H9 (cell line): Measurements from ENCODE around the gene HBP1. TPM values are rescaled to one million over a fixed set of nuclear protein-coding genes. Genes with fewer than 3 reads are reported as not detected.

Source experiments
- DNase-seq: peaks from one replicate; pipeline ENCODE4 v3.0.0-alpha.2; 2017
- H2AFZ ChIP-seq: one replicate; pipeline ENCODE4 v1.6.1; 2013; ENCODE audit warnings: mild to moderate bottlenecking, low read length, control low read depth, moderate library complexity
- H2AK5ac ChIP-seq: 2 replicates; pipeline ENCODE4 v1.6.1; 2013; ENCODE audit warnings: low read length, control low read depth, mixed read lengths; ENCODE audit not compliant: insufficient read length
- H2BK120ac ChIP-seq: one replicate; pipeline ENCODE4 v1.6.1; 2013; ENCODE audit warnings: low read depth, mild to moderate bottlenecking, low read length, control low read depth, inconsistent platforms; ENCODE audit not compliant: poor library complexity, severe bottlenecking
- H2BK12ac ChIP-seq: 2 replicates; pipeline ENCODE4 v1.6.1; 2013; ENCODE audit warnings: low read length, control low read depth, mixed read lengths, low read depth; ENCODE audit not compliant: insufficient read length
- H2BK15ac ChIP-seq: 2 replicates; pipeline ENCODE4 v1.6.1; 2013; ENCODE audit warnings: low read depth, low read length, control low read depth
- H2BK20ac ChIP-seq: one replicate; pipeline ENCODE4 v1.6.1; 2013; ENCODE audit warnings: low read depth, mild to moderate bottlenecking, low read length, control low read depth, inconsistent platforms; ENCODE audit not compliant: poor library complexity, severe bottlenecking
- H2BK5ac ChIP-seq: 2 replicates; pipeline ENCODE4 v1.6.1; 2013; ENCODE audit warnings: low read length, control low read depth, mixed read lengths; ENCODE audit not compliant: insufficient read length
- H3K14ac ChIP-seq: 2 replicates; pipeline ENCODE4 v1.6.1; 2013; ENCODE audit warnings: low read length, control low read depth; ENCODE audit not compliant: insufficient read depth
- H3K18ac ChIP-seq: 2 replicates; pipeline ENCODE4 v1.6.1; 2013; ENCODE audit warnings: low read depth, mild to moderate bottlenecking, mixed read lengths, low read length, control low read depth; ENCODE audit not compliant: insufficient read length
- H3K23ac ChIP-seq: 2 replicates; pipeline ENCODE4 v1.6.1; 2013; ENCODE audit warnings: low read length, control low read depth, mixed read lengths, low read depth; ENCODE audit not compliant: insufficient read length
- H3K23me2 ChIP-seq: 2 replicates; pipeline ENCODE4 v1.6.1; 2013; ENCODE audit warnings: low read depth, mild to moderate bottlenecking, mixed read lengths, low read length, control low read depth; ENCODE audit not compliant: insufficient read length, poor library complexity, severe bottlenecking
- H3K27ac ChIP-seq: 2 replicates; pipeline ENCODE4 v1.5.1; 2013; ENCODE audit warnings: low read length, control low read depth, mixed read lengths, low read depth; ENCODE audit not compliant: insufficient read length
- H3K27me3 ChIP-seq: 2 replicates; pipeline ENCODE4 v1.6.1; 2013; ENCODE audit warnings: low read length, control low read depth, inconsistent platforms; ENCODE audit not compliant: insufficient read depth
- H3K4ac ChIP-seq: 2 replicates; pipeline ENCODE4 v1.6.1; 2013; ENCODE audit warnings: low read depth, mild to moderate bottlenecking, control low read depth, inconsistent platforms, low read length, moderate library complexity
- H3K4me1 ChIP-seq: 2 replicates; pipeline ENCODE4 v1.6.1; 2013; ENCODE audit warnings: low read length, control low read depth, inconsistent platforms; ENCODE audit not compliant: insufficient read depth
- H3K4me2 ChIP-seq: 2 replicates; pipeline ENCODE4 v1.6.1; 2013; ENCODE audit warnings: low read length, control low read depth, mixed read lengths; ENCODE audit not compliant: insufficient read length, insufficient read depth
- H3K56ac ChIP-seq: 2 replicates; pipeline ENCODE4 v1.6.1; 2013; ENCODE audit warnings: low read depth, mild to moderate bottlenecking, mixed read lengths, low read length, control low read depth; ENCODE audit not compliant: insufficient read length
- H3K79me1 ChIP-seq: 2 replicates; pipeline ENCODE4 v1.6.1; 2013; ENCODE audit warnings: low read depth, mild to moderate bottlenecking, moderate library complexity, low read length, control low read depth, inconsistent platforms; ENCODE audit not compliant: insufficient read depth, poor library complexity, severe bottlenecking
- H3K79me2 ChIP-seq: 2 replicates; pipeline ENCODE4 v1.6.1; 2013; ENCODE audit warnings: low read length, control low read depth, inconsistent platforms; ENCODE audit not compliant: insufficient read depth
- H3K9ac ChIP-seq: 2 replicates; pipeline ENCODE4 v1.6.1; 2013; ENCODE audit warnings: low read length, control low read depth, mixed read lengths; ENCODE audit not compliant: insufficient read length; ENCODE audit errors: extremely low read depth
- H3K9me3 ChIP-seq: one replicate; pipeline ENCODE4 v1.6.1; 2013; ENCODE audit warnings: low read depth, low read length, inconsistent platforms; ENCODE audit not compliant: control insufficient read depth
- H3T11ph ChIP-seq: one replicate; pipeline ENCODE4 v1.6.1; 2013; ENCODE audit warnings: mild to moderate bottlenecking, low read length, control low read depth, inconsistent platforms
- H4K20me1 ChIP-seq: one replicate; pipeline ENCODE4 v1.6.1; 2013; ENCODE audit not compliant: control insufficient read depth, insufficient read length, insufficient read depth
- H4K5ac ChIP-seq: 2 replicates; pipeline ENCODE4 v1.6.1; 2013; ENCODE audit warnings: low read depth, mild to moderate bottlenecking, mixed read lengths, low read length, control low read depth; ENCODE audit not compliant: insufficient read length
- H4K8ac ChIP-seq: replicated peaks from 2 replicates; pipeline ENCODE4 v1.6.1; 2013; ENCODE audit warnings: low read length, control low read depth, mixed read lengths, low read depth; ENCODE audit not compliant: insufficient read length
- H4K91ac ChIP-seq: 2 replicates; pipeline ENCODE4 v1.6.1; 2013; ENCODE audit warnings: low read depth, mild to moderate bottlenecking, moderate library complexity, mixed read lengths, low read length, control low read depth; ENCODE audit not compliant: insufficient read length
- H3K27ac Mint-ChIP-seq, 3 experiments: 2 replicates in 2 of 3; 3 replicates in 1 of 3; pipeline ENCODE4 v1.8.0; 2020 to 2021; ENCODE audit warnings: mixed read lengths in 3 of 3, mild to moderate bottlenecking in 1 of 3, moderate library complexity in 1 of 3
- H3K27me3 Mint-ChIP-seq: 2 replicates; pipeline ENCODE4 v1.8.0; 2021; ENCODE audit warnings: low read depth, mild to moderate bottlenecking, moderate library complexity, mixed read lengths
- H3K36me3 Mint-ChIP-seq, 3 experiments: 2 replicates in 2 of 3; 3 replicates in 1 of 3; pipeline ENCODE4 v1.8.0; 2020 to 2021; ENCODE audit warnings: low read depth in 3 of 3, mixed read lengths in 3 of 3; ENCODE audit not compliant: insufficient read depth in 1 of 3
- H3K4me1 Mint-ChIP-seq, 2 experiments: 2 replicates each; pipeline ENCODE4 v1.8.0; 2020; ENCODE audit warnings: mixed read lengths in 2 of 2
- H3K4me3 Mint-ChIP-seq, 2 experiments: 2 replicates in 1 of 2; 3 replicates in 1 of 2; pipeline ENCODE4 v1.8.0; 2020 to 2021; ENCODE audit warnings: mild to moderate bottlenecking in 2 of 2, mixed read lengths in 2 of 2, moderate library complexity in 1 of 2
- H3K9me3 Mint-ChIP-seq, 2 experiments: 2 replicates in 1 of 2; 3 replicates in 1 of 2; pipeline ENCODE4 v1.8.0; 2020; ENCODE audit warnings: mild to moderate bottlenecking in 2 of 2, mixed read lengths in 2 of 2, moderate library complexity in 1 of 2
- CTCF ChIP-seq: fragments of 200-600 bp; sonication (generic); conservative IDR thresholded peaks from 3 replicates; pipeline ENCODE4 v1.8.0; 2021; ENCODE audit warnings: antibody characterized with exemption, mild to moderate bottlenecking
- total RNA-seq: library from RNA; stranded (reverse); gene quantifications from 2 replicates; pipeline ENCODE4 v1.2.1, GENCODE V29; 2021

Gene HBP1
- total RNA-seq, 1 experiment from 2014 or later = 27.6 TPM

GRCh38 chr7:107236862-107237261 lies 68.1 kb downstream of the HBP1 start:
- no peak overlapping the region for H3K23ac ChIP-seq
- H2BK15ac ChIP-seq = no peak overlapping the region
- H2AK5ac ChIP-seq = no peak overlapping the region
- H3K27ac ChIP-seq = no peak overlapping the region
- H3K9ac ChIP-seq = no peak overlapping the region
- no peak overlapping the region for H3K4ac ChIP-seq
- no peak overlapping the region for H2AFZ ChIP-seq
- H3K4me1 ChIP-seq = peaks cover 5% of the 10 kb centered on the region; the same call in 1 of the 2 replicates
- no peak for TF ChIP-seq CTCF
- no peak overlapping the region for H2BK12ac ChIP-seq
- no peak overlapping the region for H4K91ac ChIP-seq
- no peak overlapping the region for H2BK20ac ChIP-seq
- H2BK5ac ChIP-seq = no peak overlapping the region
- H3K9me3 ChIP-seq = no peaks in the 10 kb centered on the region
- H3K79me2 ChIP-seq = no peaks in the 10 kb centered on the region
- H3K18ac ChIP-seq = no peak overlapping the region
- H4K20me1 ChIP-seq = no peaks in the 10 kb centered on the region
- H3K27me3 ChIP-seq = no peaks in the 10 kb centered on the region
- no peaks in the 10 kb centered on the region for H3K36me3 Mint-ChIP-seq
- H3K4me3 Mint-ChIP-seq = no peak overlapping the region
- no peak overlapping the region for H3K27ac Mint-ChIP-seq
- H3K9me3 Mint-ChIP-seq = no peaks in the 10 kb centered on the region
- no peak overlapping the region for H3K14ac ChIP-seq
- no peak for DNase-seq
- H3K4me1 Mint-ChIP-seq = peaks cover 15 to 21% of the 10 kb centered on the region in 2 experiments
- H4K8ac ChIP-seq = no peak overlapping the region
- no peak overlapping the region for H4K5ac ChIP-seq
- no peaks in the 10 kb centered on the region for H3K23me2 ChIP-seq
- H3K27me3 Mint-ChIP-seq = no peaks in the 10 kb centered on the region
- no peak overlapping the region for H3K56ac ChIP-seq
- no peak overlapping the region for H3K4me2 ChIP-seq
- H3K79me1 ChIP-seq = no peaks in the 10 kb centered on the region
- H2BK120ac ChIP-seq = no peak overlapping the region
- H3T11ph ChIP-seq = no peak overlapping the region
